Measurements from ENCODE around the gene FLOT2. TPM values are rescaled to one million over a fixed set of nuclear protein-coding genes. Genes with fewer than 3 reads are reported as not detected.
"Not testable (repeated sequence)": the region's sequence is repeated elsewhere in the genome, so short reads cannot be mapped to it uniquely, and the experiment has no call there.

The FLOT2 gene
- total and polyA plus RNA-seq, 8 donors, result 66.3 to 171 (median 77.7) TPM

GRCh38 chr17:28848667-28849066 is 48.9 kb downstream of the FLOT2 start:
- not testable (repeated sequence) for H3K36me3 ChIP-seq, H3K4me3 ChIP-seq, H3K9me3 ChIP-seq, H3K4me1 ChIP-seq, H3K27ac ChIP-seq, H3K27me3 ChIP-seq
- DNase-seq, result peak in 2 of 4 donors; percentile 42 to 84
- intact Hi-C loops (cut with DNase I), result loop anchor here in 1 of 2 donors (5.0 kb wide), 1 partner anchor 34 kb away; no protein-coding TSS in a partner anchor
- TF ChIP-seq CTCF (IDR thresholded peaks at IDR 0.05), result peak; percentile 34 to 46
- ATAC-seq, result peak; percentile 59

- not testable (repeated sequence) for H3K27me3 ChIP-seq, H3K4me3 ChIP-seq, DNase-seq, H3K27ac ChIP-seq, ATAC-seq, H3K36me3 ChIP-seq, H3K4me1 ChIP-seq, H3K9me3 ChIP-seq
- intact Hi-C loops (cut with DNase I), result loop anchor here in 1 of 2 donors (5.0 kb wide), 1 partner anchor 36 kb away; no protein-coding TSS in a partner anchor
Measured at GRCh38 chr17:28846699-28847098, 50.8 kb downstream of the FLOT2 start.

- Histone ChIP-seq H3K9me3 (no peaks in the 10 kb centered on the region), H3K36me3 (no peaks in the 10 kb centered on the region), H3K4me3 (no peak overlapping the region), H3K4me1 (peaks cover 0 to 13% of the 10 kb centered on the region in 2 donors), H3K27me3 (no peaks in the 10 kb centered on the region), H3K27ac (no peak overlapping the region)
- DNase-seq (no peak), ATAC-seq (no peak)
- intact Hi-C loops (cut with DNase I), result loop anchor here in 1 of 2 donors (5.0 kb wide), 1 partner anchor 36 kb away; no protein-coding TSS in a partner anchor
- no peak for TF ChIP-seq CTCF (IDR thresholded peaks at IDR 0.05)
Measured at GRCh38 chr17:28846231-28846630, 51.3 kb downstream of the FLOT2 start.

GRCh38 chr17:28843816-28844148 is 53.8 kb downstream of the FLOT2 start:
- Histone ChIP-seq H3K27ac (no peak overlapping the region), H3K4me3 (no peak overlapping the region), H3K36me3 (no peaks in the 10 kb centered on the region), H3K4me1 (peaks cover 0 to 25% of the 10 kb centered on the region in 2 donors), H3K9me3 (no peaks in the 10 kb centered on the region), H3K27me3 (no peaks in the 10 kb centered on the region)
- ATAC-seq, result no peak
- DNase-seq, result no peak
- TF ChIP-seq CTCF (IDR thresholded peaks at IDR 0.05), result no peak
- intact Hi-C loops (cut with DNase I), result no loop called here

- Histone ChIP-seq H3K4me3 (peak within 1 kb of the TSS; percentile 62 to 65), H3K27ac (peak within 1 kb of the TSS; percentile 52 to 73), H3K9me3 (no peaks in the 10 kb centered on the region), H3K36me3 (no peaks in the 10 kb centered on the region), H3K27me3 (no peaks in the 10 kb centered on the region), H3K4me1 (peaks cover 0 to 25% of the 10 kb centered on the region in 2 donors)
- ATAC-seq (peak; percentile 99), DNase-seq (peak; percentile 82 to 97 (median 88))
- intact Hi-C loops (cut with DNase I), result no loop called here
- no peak for TF ChIP-seq CTCF (IDR thresholded peaks at IDR 0.05)
Measured at GRCh38 chr17:28842282-28843012, 55.1 kb downstream of the FLOT2 start, which contains the start of gene FAM222B. FAM222B (minus strand) TSS chr17:28842790; CDS start chr17:28766667, 76,123 bp downstream.

Measured in left lung (tissue), 10 donors.